ENCODE results near the gene MAP3K3.

MAP3K3 gene

GRCh38 chr17:63635787-63636186 lies 13.6 kb downstream of the MAP3K3 start:
- H3K36me3 ChIP-seq = peaks cover 67% of the 10 kb centered on the region

GRCh38 chr17:63639125-63639524 lies 16.9 kb downstream of the MAP3K3 start:
- Histone ChIP-seq H3K4me1 (ENCODE audit: control insufficient read depth in 1 of 2, insufficient read depth in 1 of 2, low read depth in 1 of 2, low read length in 1 of 2) (peaks cover 54 to 58% of the 10 kb centered on the region in 2 experiments), H3K27me3 (no peaks in the 10 kb centered on the region), H3K9me3 (no peaks in the 10 kb centered on the region), H3K36me3 (peaks cover 48% of the 10 kb centered on the region), H3K27ac (peak overlapping the region; percentile 46), H3K4me3 (ENCODE audit: low read depth in 1 of 2, low read length in 1 of 2) (no peak overlapping the region)
- TF ChIP-seq, protein P1, sequence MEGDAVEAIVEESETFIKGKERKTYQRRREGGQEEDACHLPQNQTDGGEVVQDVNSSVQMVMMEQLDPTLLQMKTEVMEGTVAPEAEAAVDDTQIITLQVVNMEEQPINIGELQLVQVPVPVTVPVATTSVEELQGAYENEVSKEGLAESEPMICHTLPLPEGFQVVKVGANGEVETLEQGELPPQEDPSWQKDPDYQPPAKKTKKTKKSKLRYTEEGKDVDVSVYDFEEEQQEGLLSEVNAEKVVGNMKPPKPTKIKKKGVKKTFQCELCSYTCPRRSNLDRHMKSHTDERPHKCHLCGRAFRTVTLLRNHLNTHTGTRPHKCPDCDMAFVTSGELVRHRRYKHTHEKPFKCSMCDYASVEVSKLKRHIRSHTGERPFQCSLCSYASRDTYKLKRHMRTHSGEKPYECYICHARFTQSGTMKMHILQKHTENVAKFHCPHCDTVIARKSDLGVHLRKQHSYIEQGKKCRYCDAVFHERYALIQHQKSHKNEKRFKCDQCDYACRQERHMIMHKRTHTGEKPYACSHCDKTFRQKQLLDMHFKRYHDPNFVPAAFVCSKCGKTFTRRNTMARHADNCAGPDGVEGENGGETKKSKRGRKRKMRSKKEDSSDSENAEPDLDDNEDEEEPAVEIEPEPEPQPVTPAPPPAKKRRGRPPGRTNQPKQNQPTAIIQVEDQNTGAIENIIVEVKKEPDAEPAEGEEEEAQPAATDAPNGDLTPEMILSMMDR (IDR thresholded peaks at IDR 0.05) = no peak

More at GRCh38 chr17:63635787-63636186, 13.6 kb downstream of the MAP3K3 start:
- Histone ChIP-seq H3K4me1 (ENCODE audit: control insufficient read depth in 1 of 2, insufficient read depth in 1 of 2, low read depth in 1 of 2, low read length in 1 of 2) (peaks cover 37 to 43% of the 10 kb centered on the region in 2 experiments), H3K9me3 (no peaks in the 10 kb centered on the region), H3K27me3 (no peaks in the 10 kb centered on the region), H3K4me3 (ENCODE audit: low read depth in 1 of 2, low read length in 1 of 2) (no peak overlapping the region), H3K27ac (peak overlapping the region; percentile 83)
- TF ChIP-seq, protein P1 (IDR thresholded peaks at IDR 0.05) = no peak

- H3K4me3 ChIP-seq (ENCODE audit: low read depth in 1 of 2, low read length in 1 of 2) = no peak overlapping the region
- TF ChIP-seq, protein P1 (IDR thresholded peaks at IDR 0.05) = no peak
- no peaks in the 10 kb centered on the region for H3K27me3 ChIP-seq
- no peaks in the 10 kb centered on the region for H3K9me3 ChIP-seq
- H3K36me3 ChIP-seq = peaks cover 42% of the 10 kb centered on the region
- peak overlapping the region; percentile 93 for H3K27ac ChIP-seq
- H3K4me1 ChIP-seq (ENCODE audit: control insufficient read depth in 1 of 2, insufficient read depth in 1 of 2, low read depth in 1 of 2, low read length in 1 of 2) = peaks cover 54 to 58% of the 10 kb centered on the region in 2 experiments
Measured at GRCh38 chr17:63640038-63640437, 17.8 kb downstream of the MAP3K3 start.

DNA sequence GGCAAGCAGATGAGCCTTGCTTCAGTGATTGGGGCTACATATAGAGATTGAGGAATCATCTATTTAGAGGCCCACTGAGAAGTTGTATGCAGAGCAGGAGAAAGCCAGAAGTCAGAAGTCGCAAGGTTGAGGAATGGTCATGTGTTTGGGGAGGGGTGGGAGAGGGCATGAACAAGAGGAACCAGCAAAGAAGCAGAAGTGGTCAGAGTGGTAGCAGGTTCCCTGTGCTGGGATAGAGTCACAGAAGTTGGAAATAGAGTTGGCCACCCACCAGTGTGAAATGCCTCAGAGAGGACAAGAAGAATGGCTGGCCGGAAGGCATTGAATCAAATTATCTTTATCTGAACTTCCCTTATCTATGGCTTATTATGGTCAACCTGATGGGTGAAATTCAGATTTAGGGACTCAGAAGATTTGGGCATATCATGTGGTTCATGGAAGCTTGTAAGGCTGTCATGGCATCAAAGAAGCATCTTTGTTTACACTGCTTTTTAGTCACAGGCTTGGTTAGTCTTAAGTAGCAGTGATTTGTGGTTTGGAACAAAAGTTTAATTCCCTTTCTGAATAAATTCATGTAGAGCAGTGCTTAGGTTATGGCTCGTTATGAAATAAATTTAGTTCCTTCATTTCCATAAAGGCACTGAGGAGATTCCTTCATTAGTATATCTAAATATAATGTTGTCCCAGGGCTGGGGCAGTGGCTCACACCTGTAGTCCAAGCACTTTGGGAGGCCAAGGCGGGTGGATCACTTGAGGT lies 19.7 kb downstream of the MAP3K3 start:
- peaks cover 31% of the 10 kb centered on the region for H3K36me3 ChIP-seq
- peaks cover 65 to 68% of the 10 kb centered on the region in 2 experiments for H3K4me1 ChIP-seq (ENCODE audit: control insufficient read depth in 1 of 2, insufficient read depth in 1 of 2, low read depth in 1 of 2, low read length in 1 of 2)
- TF ChIP-seq, protein P1 (IDR thresholded peaks at IDR 0.05) = peak; percentile 13
- peak overlapping the region; percentile 46 to 56 for H3K4me3 ChIP-seq (ENCODE audit: low read depth in 1 of 2, low read length in 1 of 2)
- H3K27ac ChIP-seq = peak overlapping the region; percentile 93
- H3K27me3 ChIP-seq = no peaks in the 10 kb centered on the region
- H3K9me3 ChIP-seq = no peaks in the 10 kb centered on the region

- H3K27me3 ChIP-seq = no peaks in the 10 kb centered on the region
- TF ChIP-seq, protein P1 (IDR thresholded peaks at IDR 0.05) = no peak
- H3K27ac ChIP-seq = peak overlapping the region; percentile 93
- H3K9me3 ChIP-seq = no peaks in the 10 kb centered on the region
- peak overlapping the region; percentile 36 to 48 for H3K4me3 ChIP-seq (ENCODE audit: low read depth in 1 of 2, low read length in 1 of 2)
- peaks cover 95 to 98% of the 10 kb centered on the region in 2 experiments for H3K4me1 ChIP-seq (ENCODE audit: control insufficient read depth in 1 of 2, insufficient read depth in 1 of 2, low read depth in 1 of 2, low read length in 1 of 2)
- H3K36me3 ChIP-seq = peaks cover 21% of the 10 kb centered on the region
Measured at GRCh38 chr17:63644846-63645245, 22.6 kb downstream of the MAP3K3 start.
